Uterus (tissue), 2 donors: ENCODE results near the gene GPR162.

ENCODE experiments used
- POLR2A ChIP-seq, 2 donors: fragments of 450-650 bp; IDR thresholded peaks; one replicate each; pipeline ENCODE4 v1.6.1; 2016; ENCODE audit warnings: antibody characterized with exemption in 2 of 2, mild to moderate bottlenecking in 1 of 2, moderate library complexity in 1 of 2
- TF ChIP-seq, protein P1 (sequence below), 4 experiments: fragments of 200-600 bp in 2 of 4; fragments of 450-650 bp in 2 of 4; sonication (generic) in 2 of 4; IDR thresholded peaks; one replicate each; pipeline ENCODE4 v1.5.1; 2016 to 2019; ENCODE audit warnings: antibody characterized with exemption in 4 of 4, mild to moderate bottlenecking in 2 of 4, moderate library complexity in 1 of 4

DNA sequence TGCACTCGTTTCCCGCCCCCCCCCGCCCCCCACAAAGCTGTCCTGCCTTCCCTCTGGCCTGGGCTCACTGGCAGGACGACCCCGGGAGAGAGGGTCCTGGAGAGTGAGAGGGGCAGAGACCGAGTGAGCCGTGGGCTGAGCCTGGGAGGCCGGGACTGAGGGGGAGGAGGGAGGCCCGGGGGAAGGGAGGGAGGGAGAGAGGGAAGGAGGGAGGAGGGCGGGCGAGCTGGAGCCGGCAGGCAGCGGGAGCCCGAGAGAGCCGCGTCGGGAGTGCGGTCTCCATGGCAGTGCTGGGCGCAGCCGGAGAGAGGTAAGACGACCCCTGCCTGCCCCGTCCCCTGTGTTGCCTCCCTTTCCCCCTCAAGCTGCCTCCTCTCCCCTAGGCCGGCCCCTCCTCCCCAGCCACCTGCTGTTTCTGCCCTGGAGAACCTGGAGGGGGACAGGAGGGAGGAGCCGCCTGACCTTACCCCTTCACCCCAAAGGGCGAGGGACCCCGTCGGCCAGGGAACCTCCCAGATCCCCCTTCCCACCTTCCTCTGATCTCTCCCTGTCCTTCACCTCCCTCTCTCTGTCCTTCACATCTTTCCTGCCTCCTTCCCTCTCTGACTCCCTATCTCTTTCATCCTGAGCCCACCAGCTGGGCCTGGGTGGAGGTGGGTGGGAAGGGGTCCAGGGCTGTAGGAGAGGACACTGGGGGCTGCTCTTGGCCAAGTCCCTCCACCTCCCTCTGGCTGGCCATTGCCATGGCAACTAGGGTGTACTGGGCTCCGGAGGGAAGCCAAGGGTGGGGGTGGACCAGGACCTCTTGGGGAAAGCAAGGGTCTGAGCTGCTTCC, at the start of gene GPR162:
- TF ChIP-seq POLR2A (IDR thresholded peaks at IDR 0.05), result peak in 1 of 2 donors; percentile 14
- TF ChIP-seq, protein P1, sequence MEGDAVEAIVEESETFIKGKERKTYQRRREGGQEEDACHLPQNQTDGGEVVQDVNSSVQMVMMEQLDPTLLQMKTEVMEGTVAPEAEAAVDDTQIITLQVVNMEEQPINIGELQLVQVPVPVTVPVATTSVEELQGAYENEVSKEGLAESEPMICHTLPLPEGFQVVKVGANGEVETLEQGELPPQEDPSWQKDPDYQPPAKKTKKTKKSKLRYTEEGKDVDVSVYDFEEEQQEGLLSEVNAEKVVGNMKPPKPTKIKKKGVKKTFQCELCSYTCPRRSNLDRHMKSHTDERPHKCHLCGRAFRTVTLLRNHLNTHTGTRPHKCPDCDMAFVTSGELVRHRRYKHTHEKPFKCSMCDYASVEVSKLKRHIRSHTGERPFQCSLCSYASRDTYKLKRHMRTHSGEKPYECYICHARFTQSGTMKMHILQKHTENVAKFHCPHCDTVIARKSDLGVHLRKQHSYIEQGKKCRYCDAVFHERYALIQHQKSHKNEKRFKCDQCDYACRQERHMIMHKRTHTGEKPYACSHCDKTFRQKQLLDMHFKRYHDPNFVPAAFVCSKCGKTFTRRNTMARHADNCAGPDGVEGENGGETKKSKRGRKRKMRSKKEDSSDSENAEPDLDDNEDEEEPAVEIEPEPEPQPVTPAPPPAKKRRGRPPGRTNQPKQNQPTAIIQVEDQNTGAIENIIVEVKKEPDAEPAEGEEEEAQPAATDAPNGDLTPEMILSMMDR (IDR thresholded peaks at IDR 0.05), result no peak
